Measurements from ENCODE around the gene NSUN6.
A peak's percentile ranks its signal among the peaks of the same experiment; 100 is the strongest.

NSUN6 gene, protein sequence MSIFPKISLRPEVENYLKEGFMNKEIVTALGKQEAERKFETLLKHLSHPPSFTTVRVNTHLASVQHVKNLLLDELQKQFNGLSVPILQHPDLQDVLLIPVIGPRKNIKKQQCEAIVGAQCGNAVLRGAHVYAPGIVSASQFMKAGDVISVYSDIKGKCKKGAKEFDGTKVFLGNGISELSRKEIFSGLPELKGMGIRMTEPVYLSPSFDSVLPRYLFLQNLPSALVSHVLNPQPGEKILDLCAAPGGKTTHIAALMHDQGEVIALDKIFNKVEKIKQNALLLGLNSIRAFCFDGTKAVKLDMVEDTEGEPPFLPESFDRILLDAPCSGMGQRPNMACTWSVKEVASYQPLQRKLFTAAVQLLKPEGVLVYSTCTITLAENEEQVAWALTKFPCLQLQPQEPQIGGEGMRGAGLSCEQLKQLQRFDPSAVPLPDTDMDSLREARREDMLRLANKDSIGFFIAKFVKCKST

DNA sequence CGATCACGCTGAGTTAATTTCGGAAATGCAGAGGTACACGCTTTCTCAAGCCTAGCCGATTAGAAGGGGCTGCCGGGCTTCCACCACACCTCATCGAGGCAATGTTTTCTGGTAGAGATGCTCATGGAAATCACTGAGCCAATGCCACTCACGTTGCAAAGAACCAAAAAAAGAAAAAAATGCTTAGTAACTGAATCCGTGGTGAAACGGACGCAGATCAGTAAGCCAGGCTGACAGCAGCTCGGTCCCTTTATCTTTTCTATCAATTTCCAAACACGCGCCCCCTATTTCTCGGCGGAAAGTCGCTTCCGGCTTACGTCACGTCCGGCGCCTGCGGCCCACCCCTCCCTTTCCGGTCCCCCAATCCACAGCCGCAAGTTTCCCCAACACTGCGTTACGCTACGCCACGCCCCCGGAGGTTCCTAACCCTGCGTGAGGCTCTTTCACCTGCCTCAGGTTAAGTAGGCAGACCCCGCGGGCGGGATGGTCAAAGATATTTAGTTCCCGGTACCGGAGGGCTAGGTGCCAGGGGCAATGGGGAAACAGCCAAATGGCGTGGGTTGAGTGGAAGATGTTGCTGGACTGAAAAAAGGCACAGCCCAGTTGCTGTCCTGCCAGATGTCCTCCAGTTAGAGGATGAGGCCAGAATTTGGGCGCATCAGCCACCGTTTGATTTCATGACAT is at the start of gene NSUN6:
TSS of gene NSUN6 (minus strand) at position 264 of the 684 bp plus-strand sequence. CDS start 384 bp downstream, outside the sequence.
- peak; percentile 93 for DNase-seq

DNA sequence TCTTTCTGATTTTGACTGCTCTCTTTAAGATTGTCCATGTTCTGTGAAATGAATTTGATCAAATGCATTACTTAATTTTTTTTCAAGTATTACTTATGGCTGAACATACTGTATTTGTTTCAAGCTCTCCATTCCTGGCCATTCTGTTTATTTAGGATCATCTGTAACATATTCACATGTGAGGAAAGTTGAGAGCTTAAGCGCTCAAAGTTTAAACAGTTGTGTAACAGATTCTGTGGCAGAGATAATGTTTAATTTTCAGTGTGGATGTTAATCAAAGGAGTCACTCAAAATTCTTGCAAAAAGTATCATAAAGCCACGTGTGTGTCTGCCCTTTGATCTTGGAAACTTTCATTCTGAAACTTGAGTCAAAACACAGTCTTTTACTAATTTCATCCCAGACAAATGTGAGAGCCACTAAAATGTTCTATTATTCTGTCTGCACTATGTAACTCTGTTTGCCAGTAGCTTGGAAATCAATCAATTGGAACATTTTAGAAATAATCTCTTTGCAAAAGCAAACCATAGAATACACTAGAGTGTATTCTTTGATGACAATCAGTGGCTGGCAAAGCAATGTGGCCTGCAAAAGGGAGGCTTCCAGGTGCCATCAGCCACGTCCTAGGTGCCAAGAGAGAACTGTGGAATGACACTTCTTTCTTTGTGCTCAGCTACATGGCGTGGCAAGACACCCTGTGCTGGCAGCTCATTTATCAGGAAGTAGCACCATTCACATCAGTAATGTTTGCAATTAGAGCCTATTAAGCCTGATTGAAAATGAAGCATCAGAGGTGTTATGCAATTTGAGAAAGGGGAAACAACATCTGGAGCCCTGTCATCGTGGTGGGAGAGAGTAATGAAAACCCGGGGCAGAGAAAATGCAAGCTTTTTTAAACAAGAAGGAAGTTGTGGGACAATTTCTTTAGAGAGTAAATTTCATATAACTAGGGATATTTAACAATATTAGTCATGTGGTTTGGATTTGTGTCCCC is 48.8 kb upstream of the NSUN6 start:
- peak; percentile 54 for DNase-seq

DNA sequence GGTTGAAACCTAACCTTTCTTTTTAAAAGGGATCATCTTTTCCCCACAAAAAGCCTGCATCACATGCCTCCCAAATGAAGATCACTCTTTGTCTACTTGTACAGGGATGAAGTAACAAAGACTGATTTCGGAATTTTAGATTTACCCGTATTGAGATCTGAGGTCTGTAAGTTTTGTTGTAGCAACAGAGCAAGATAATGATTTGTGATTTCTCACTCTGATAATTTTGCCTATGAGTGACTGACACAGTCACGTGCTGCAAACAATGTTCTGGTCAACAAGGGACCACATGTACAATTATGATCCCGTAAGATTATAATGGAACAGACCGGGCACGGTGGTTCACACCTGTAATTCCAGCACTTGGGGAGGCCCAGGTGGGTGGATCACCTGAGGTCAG is 39.2 kb upstream of the NSUN6 start:
- no peak for DNase-seq

DNA sequence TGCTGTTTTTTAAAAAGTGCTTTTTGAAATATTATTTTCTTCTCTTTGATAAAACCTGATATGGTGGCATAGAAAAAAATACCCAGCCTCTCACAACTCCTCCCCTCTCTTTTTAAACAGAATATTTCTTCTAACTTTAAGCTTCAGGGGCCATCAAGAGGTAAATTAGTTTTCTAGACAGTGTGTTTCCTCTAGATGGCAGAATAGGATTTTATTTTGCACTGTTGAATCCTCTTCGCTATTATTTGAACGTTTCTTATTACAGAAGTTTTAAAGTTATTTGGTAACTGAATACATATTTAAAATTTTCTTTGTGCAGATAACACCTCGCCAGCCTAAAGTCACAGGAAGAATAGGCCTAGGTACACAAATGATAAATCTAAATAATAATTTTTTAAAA is 38.1 kb upstream of the NSUN6 start:
- no peak for DNase-seq

DNA sequence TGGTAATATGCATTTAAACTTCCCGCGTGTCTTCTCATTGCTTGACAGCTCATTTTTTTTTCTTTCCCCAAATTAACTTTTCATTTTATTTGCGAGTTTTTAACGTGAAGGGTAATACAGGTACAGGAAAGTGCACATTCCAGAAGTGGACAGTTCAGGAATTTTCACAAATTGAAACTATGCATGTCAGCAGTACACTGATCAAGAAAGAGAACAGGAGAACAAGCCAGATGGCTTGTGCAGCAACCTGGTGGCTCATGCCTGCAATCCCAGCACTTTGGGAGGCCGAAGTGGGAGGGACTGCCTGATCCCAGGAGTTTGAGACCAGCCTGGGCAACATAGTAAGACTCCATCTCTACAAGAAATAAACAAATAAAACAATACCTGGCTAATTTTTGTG is 36.3 kb upstream of the NSUN6 start:
- no peak for DNase-seq

DNA sequence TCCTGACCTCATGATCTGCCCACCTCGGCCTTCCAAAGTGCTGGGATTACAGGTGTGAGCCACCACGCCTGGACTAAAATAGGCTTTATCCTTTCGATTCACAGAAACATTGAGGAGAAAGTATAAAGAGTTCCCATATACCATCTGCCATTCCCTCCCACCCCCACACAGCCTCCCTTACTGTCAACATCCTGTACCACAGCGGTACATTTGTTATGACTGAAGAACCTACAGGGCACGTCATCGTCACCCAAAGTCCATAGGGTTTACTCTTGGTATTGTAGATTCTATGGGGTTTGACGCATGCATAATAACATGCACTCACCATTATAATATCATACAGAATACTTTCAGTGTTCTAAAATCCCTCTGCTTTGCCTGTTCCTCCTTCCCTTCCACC is 35.8 kb upstream of the NSUN6 start:
- DNase-seq = no peak

DNA sequence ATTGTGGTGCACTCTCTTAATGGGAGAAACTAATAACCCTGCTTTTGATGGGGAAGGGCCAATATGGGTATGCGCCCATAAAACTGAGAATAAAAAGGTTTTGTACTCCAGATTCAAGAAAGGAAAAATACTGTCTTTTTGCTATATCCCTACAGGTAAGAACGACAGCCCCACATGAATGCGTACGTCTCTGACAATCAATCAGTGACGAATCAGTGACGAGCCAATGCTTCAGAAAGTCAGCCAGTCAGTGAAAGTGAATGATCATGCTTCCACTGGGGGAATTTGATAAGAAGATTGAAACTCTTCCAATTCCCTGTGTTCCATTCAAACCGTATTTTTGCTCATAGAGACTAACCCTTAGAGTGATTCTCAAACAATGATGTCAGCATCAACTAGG is 34.2 kb upstream of the NSUN6 start:
- DNase-seq = no peak

DNA sequence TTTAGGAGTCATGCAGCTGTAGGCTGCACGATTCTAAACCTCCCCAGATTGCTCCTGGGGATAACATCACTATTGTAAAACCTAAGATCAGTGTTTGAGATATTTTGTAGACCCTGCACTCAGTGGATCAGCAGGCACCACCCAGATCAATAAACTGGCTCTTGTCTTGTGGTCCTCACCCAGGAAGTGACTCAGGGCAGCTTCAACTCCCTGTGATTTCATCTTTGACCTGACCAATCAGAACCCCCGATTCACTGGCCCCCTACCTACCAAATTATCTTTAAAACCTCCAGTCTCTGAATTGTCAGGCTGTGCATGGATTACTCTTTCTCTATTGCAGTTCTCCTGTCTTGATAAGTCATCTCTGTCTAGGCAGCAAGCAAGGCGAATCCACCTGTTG is 33.6 kb upstream of the NSUN6 start:
- no peak for DNase-seq

DNA sequence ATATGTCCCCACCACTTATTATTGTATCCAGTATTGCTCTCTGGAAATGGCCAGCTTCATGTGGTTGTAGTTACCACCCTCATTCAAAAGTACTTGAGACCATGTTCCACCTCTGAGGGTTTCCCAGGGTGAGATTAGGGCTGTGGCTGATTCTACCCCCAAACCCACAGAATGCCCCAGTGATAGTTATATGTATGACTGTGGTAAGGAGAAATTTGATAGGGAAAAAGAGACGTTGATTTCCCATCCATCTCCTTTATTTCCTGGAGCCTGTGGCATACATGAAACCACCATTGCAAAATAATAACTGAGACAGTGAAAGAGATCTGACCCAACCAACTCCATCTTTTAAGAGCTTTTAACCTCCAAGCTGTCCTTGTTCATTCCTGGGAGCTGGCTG is 33.0 kb upstream of the NSUN6 start:
- DNase-seq = no peak

DNA sequence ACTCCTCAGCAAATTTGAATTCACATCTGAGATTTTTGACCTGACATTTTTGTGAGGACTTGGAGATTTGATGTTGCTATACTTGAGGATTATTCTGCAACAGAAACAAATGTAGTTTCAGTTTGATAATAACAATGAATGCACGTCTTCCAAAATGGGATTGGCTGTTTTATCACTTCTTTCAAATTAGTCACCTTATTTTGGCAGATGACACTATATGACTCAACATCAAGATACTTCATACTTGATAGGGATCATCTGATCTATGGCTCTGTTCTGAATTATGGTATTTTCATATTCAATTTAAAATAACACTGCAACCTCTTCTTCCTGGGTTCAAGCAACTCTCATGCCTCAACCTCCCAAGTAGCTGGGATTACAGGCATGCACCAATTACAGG is 32.0 kb upstream of the NSUN6 start:
- DNase-seq = no peak

DNA sequence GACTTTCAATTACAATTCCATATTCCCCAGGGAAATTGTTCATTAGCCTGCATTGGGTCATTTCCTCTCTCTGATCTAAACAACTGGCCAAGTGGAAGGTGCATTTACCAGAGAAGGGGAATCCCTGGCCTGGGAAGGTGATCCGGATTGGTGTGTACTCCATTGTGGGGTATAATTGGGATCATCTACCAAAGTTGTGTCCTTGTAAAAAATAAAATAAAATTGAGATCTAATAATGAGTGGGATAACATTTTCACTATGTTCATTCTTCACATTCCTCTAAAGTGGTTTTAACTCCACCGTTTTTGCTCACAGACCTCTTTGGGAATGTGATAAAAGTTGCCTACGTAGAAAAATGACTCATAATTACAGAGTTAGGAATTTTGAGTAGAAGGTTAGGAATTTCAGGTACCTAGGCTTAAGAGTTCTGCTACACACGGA is 30.6 kb upstream of the NSUN6 start:
- DNase-seq = no peak

DNA sequence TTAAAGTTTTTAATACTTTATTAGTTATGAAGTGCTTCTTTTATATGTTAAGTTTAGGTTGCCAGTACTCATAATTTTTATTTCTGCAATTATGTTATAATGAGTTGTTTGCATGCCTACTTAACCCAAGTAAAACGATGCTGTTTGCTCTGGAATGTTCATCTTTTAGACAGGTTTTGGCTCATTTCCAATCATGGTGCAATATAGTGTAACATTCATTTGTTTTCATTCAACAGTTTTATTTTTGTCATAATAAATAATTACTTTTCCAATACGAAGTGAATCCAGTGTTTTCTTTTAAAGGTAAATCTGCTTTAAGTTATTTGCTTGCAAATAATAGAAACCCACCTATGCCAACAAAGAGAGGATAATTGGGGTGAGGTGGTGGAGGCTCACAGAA is 30.0 kb upstream of the NSUN6 start:
- no peak for DNase-seq

DNA sequence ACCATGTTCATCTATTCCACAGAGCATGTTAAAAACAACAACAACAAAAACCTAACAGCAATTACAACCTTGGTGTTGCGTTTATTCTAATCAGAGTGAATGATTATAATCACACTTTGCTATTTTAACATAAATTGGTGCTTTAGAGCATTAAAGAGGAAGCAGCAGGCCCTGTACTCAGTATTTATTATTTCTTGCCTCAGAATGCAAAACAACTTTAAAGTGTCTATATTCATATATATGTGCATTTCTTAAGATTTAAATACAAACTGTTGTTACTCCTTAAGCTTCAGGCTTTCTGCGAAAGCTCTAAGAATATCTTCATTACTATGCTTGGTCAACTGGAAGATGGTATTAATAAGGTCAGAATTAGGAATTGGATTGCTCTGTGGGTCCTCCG is 29.4 kb upstream of the NSUN6 start:
- DNase-seq = no peak

DNA sequence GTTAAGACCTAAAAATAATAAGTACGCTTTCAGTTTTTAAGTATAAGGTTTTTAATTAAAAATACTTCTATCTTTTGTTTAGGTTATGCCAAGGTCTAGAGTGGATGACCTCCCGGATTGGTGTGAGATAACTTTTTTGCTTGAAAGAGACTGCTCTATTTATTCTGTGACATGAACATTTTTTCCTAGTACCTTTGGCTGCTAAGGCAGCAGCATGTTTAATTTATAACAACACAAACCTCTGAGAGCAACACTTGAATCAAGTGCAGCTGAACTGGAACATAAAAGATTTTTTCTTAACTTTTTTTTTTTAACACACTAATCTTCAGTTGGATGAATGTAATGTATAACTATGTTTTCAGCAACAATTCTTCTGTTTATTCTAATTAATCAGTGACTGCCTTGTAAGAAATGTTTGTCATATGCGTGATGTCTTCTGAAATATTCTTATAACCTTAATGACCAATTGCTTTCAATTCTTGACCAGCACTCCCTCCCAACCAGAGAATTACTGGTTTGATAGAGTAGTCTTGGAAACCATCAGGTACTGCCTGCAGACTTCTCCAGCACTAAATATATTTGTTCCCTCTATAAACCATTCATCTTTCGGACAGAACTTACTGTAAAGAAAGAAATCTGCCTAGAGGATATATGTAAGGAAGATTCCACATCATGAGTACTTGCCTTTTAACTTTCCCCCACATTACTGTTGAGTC is 23.9 kb upstream of the NSUN6 start:
- DNase-seq = no peak

DNA sequence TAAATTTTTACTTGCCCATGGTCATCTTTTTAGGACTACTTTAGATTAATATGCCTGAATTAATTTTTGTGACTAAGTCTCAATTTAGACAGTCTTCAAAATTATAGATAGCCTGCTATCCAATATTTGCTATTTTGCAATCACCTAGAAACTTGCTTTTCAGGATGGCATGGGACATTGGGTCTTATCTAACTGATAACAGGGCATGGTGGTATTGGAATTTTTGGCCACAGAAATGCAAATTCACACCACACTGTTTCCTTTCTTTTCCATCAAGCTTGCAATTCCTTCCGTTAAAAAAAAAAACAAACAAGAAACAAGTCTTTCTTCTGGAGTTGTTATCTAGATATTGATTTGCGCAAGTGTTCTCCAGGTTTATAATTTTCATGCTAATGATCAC is 16.6 kb upstream of the NSUN6 start:
- no peak for DNase-seq

DNA sequence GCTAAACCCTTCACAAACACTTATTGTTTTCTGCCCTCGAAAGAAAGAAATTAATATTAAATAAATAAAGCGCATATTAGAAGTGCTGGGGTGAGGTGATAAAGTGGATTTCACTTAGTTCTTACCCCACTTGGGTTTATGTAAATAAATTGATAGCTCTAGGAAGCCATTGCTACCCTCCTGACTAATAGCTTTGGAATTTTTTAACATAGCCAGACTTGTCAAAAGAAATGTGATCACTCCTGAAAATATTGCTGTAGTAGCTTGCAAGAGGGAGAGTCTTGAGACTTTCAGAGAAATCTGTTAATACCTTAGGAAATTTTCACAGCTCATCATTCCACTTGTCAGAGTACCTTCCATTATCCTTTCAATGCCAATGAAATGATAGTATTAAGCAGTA is 15.4 kb upstream of the NSUN6 start:
- DNase-seq = no peak

DNA sequence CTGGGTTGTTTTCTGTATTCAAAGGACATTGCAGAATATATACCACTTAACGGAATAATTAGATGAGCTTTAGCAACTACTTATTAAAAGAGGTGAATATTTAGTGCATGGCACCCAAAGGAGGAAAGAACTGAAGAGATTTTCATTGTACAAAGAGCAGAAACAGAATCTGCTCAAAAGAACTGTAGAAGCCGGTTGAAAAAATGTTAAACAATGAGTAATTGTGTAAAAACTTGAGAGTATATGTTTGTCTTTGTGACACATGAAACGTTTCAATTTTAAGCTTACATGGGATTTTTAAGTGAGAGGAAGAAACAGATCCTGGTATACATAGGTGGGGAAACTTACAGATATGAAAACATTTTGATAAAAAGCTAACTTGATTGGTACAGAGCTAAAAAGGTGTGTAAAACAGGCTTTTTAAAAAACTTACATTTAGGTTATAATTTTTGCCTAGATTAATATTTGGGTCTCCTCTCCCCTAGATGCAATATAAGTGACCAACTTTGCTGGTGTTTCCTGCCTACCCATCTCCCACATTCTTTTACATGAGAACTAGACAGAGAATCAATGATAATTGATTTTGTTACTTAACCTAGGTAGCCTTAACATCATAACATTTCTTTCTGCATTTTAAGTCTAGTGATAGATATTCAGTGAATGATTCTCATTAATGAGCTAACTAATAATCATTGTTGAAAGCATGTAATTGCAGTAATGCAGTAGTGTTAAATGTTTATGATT is 14.6 kb upstream of the NSUN6 start:
- no peak for DNase-seq

DNA sequence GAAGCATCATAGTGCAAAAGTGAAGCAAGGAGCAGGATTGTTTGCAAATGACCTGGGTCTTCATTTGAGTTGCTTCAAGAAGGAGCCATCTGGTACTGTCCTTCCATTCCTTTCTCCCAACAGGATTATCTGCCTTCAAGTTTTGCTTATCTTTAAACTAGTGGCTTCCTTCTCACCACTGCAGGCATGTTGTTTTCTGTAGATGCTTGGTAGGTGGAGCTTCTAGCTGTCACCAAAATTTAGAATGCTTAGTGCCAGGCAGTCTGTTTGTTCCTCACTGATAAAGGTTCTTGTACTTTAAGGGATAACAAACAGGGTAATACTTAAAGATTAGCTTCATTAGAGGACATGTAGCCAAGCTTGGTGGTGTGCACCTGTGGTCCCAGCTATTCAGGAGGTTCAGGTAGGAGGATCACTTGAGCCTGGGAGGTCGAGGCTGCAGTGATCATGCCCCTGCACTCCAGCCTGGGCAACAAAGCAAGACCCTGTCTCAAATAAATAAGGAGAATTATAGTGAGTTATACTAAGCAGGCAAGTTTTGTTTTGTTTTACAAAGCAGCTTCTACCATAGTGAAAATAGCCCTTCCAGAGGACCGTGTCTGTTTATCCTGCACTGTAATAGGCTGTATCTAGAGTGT is 13.6 kb upstream of the NSUN6 start:
- no peak for DNase-seq

DNA sequence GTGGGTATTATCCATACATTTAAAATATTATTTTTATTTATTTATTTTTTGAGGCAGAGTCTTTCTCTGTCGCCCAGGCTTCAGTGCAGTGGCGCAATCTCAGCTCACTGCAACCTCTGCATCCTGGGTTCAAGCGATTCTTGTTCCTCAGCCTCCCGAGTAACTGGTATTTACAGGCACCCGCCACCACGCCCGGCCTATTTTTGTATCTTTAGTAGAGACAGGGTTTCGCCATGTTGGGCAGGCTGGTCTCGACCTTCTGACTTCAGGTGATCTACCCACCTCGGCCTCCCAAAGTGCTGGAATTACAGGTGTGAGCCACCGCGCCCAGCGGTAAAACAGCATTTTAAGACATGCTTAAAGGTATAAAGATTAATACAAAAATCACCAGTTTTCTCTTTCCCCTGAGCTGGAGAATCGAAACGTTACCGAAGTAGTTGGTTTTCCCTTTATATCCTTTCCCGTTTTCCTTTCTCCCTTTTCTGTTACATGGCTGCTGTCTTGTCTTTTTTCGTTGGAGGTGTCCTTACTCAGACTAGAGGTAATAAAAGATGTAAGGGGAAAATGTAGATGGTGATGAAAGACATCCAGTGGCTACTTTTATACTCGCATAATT is 9.5 kb upstream of the NSUN6 start:
- DNase-seq = no peak

DNA sequence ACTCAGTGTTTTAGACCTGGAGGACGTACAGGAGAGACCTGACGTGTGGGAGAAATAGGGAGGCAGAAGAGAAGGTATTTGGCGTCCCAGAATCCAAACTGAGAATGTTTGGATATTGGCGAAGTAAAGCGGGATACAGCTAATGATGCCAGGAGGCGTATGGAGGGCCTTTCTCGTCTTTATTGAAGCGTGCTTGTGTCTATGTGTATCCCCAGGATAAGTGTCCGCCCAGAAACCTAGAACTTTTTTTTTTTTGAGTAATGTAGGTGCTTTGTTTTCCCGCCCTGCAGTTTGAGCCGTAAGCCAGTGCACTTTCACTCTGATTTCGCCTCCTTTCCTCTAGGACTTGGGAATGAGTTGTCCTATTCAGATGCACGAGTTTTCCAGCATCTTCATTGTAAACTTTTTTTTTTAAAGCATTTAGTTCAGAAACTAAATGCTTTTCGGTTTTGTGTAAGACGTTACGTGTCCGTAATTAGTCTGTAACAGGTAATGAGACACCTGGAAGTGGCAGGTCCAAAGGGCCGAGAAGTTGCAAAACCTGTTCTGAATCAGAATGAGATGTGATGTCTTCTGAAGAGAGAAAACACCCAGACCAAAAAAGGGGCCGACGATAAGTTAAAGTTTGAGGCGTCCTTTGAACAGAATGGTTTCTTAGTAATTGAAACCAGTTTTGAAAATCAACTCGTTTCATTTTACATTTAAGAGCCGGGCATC is 8.6 kb upstream of the NSUN6 start:
- DNase-seq = peak; percentile 30
